HepG2 (cell line): ENCODE measurements around the gene MYADML2. TPM values are rescaled to one million over a fixed set of nuclear protein-coding genes. Genes with fewer than 3 reads are reported as not detected.

Experiments
- ADNP ChIP-seq: sonication (generic); formaldehyde crosslinking; IDR thresholded peaks from 2 replicates; pipeline ENCODE4 v1.4.0; 2020; ENCODE audit warnings: missing genetic modification reagents
- BATF2 ChIP-seq: sonication (generic); formaldehyde crosslinking; IDR thresholded peaks from 2 replicates; pipeline ENCODE4 v1.8.0; 2022; ENCODE audit warnings: mild to moderate bottlenecking, missing genetic modification reagents, moderate library complexity
- BORCS8-MEF2B ChIP-seq: sonication (generic); formaldehyde crosslinking; IDR thresholded peaks from 2 replicates; pipeline ENCODE4 v1.8.0; 2022; ENCODE audit warnings: mild to moderate bottlenecking, missing genetic modification reagents
- FOXO4 ChIP-seq: sonication (generic); formaldehyde crosslinking; conservative IDR thresholded peaks from 2 replicates; pipeline ENCODE4 v1.8.1; 2023; ENCODE audit warnings: missing genetic modification reagents
- IKZF5 ChIP-seq: IDR thresholded peaks from 2 replicates; pipeline ENCODE4 v1.6.1; 2018; ENCODE audit warnings: missing genetic modification reagents, mild to moderate bottlenecking, missing compliant biosample characterization
- KLF13 ChIP-seq: sonication (generic); formaldehyde crosslinking; IDR thresholded peaks from 2 replicates; pipeline ENCODE4 v1.4.0; 2020; ENCODE audit warnings: mild to moderate bottlenecking, missing genetic modification reagents
- PATZ1 ChIP-seq: sonication (generic); formaldehyde crosslinking; IDR thresholded peaks from 2 replicates; pipeline ENCODE4 v1.4.0; 2020; ENCODE audit warnings: missing genetic modification reagents
- RELA ChIP-seq: sonication (generic); formaldehyde crosslinking; IDR thresholded peaks from 2 replicates; pipeline ENCODE4 v1.4.0; 2020; ENCODE audit warnings: missing genetic modification reagents
- RORA ChIP-seq: sonication (generic); formaldehyde crosslinking; IDR thresholded peaks from 2 replicates; pipeline ENCODE4 v1.5.0; 2020; ENCODE audit warnings: mild to moderate bottlenecking, missing genetic modification reagents, moderate library complexity
- SP4 ChIP-seq: sonication (generic); formaldehyde crosslinking; IDR thresholded peaks from 2 replicates; pipeline ENCODE4 v1.8.1; 2023; ENCODE audit warnings: mild to moderate bottlenecking, missing genetic modification reagents
- SRF ChIP-seq: IDR thresholded peaks from 2 replicates; pipeline ENCODE4 v1.6.1; 2011; ENCODE audit warnings: mild to moderate bottlenecking, low read depth, low read length, moderate library complexity
- ZBTB33 ChIP-seq: sonication (generic); formaldehyde crosslinking; IDR thresholded peaks from 2 replicates; pipeline ENCODE4 v1.4.0; 2020; ENCODE audit warnings: missing genetic modification reagents
- ZNF33A ChIP-seq: sonication (generic); formaldehyde crosslinking; IDR thresholded peaks from 2 replicates; pipeline ENCODE4 v1.5.1; 2020; ENCODE audit warnings: missing genetic modification reagents, mild to moderate bottlenecking, moderate library complexity, borderline replicate concordance
- ZNF383 ChIP-seq: sonication (generic); formaldehyde crosslinking; IDR thresholded peaks from 2 replicates; pipeline ENCODE4 v1.4.0; 2020; ENCODE audit warnings: missing genetic modification reagents, mild to moderate bottlenecking, borderline replicate concordance
- ZNF510 ChIP-seq: sonication (generic); formaldehyde crosslinking; IDR thresholded peaks from 2 replicates; pipeline ENCODE4 v1.4.0; 2020; ENCODE audit warnings: low read depth, mild to moderate bottlenecking, missing genetic modification reagents
- ZNF562 ChIP-seq: sonication (generic); formaldehyde crosslinking; IDR thresholded peaks from 2 replicates; pipeline ENCODE4 v1.8.0; 2022; ENCODE audit warnings: missing genetic modification reagents, borderline replicate concordance
- ZNF605 ChIP-seq: sonication (generic); formaldehyde crosslinking; IDR thresholded peaks from 2 replicates; pipeline ENCODE4 v1.8.0; 2022; ENCODE audit warnings: mild to moderate bottlenecking, missing genetic modification reagents
- ZNF619 ChIP-seq: sonication (generic); formaldehyde crosslinking; IDR thresholded peaks from 2 replicates; pipeline ENCODE4 v1.4.0; 2020; ENCODE audit warnings: mild to moderate bottlenecking, missing genetic modification reagents
- polyA plus RNA-seq, 8 experiments: library from polyadenylated mRNA; depleted of rRNA in 3 of 8; stranded (reverse) in 7 of 8; unstranded in 1 of 8; fragments of >200 nt; fragmentation: Illumina TruSeq in 4 of 8; extraction: Trizol in 4 of 8; gene quantifications; 2 replicates each; pipeline versions ENCODE4 v1.2.1 to v1.2.3, GENCODE V29; 2011 to 2016; ENCODE audit warnings: low read depth in 4 of 8, missing spikeins in 1 of 8, mixed read lengths in 1 of 8; ENCODE audit not compliant: insufficient read depth in 1 of 8
- total RNA-seq, 5 experiments: library from RNA; depleted of rRNA; stranded (reverse); fragments of >200 nt; fragmentation: Illumina TruSeq; extraction: Trizol; gene quantifications; 2 replicates each; pipeline ENCODE4 v1.2.3, GENCODE V29; 2016; ENCODE audit warnings: low read depth in 1 of 5
- TF ChIP-seq, protein P1 (sequence below): sonication (generic); formaldehyde crosslinking; IDR thresholded peaks from 2 replicates; pipeline ENCODE4 v1.4.0; 2020; ENCODE audit warnings: missing genetic modification reagents
- TF ChIP-seq, protein P2 (sequence below): sonication (generic); formaldehyde crosslinking; IDR thresholded peaks from 2 replicates; pipeline ENCODE4 v1.4.0; 2020; ENCODE audit warnings: missing genetic modification reagents

MYADML2 gene
- total and polyA plus RNA-seq, 2 of the 13 experiments (the other 11 are each of a cell fraction or from before 2014, with no cell fraction given), result not detected

DNA sequence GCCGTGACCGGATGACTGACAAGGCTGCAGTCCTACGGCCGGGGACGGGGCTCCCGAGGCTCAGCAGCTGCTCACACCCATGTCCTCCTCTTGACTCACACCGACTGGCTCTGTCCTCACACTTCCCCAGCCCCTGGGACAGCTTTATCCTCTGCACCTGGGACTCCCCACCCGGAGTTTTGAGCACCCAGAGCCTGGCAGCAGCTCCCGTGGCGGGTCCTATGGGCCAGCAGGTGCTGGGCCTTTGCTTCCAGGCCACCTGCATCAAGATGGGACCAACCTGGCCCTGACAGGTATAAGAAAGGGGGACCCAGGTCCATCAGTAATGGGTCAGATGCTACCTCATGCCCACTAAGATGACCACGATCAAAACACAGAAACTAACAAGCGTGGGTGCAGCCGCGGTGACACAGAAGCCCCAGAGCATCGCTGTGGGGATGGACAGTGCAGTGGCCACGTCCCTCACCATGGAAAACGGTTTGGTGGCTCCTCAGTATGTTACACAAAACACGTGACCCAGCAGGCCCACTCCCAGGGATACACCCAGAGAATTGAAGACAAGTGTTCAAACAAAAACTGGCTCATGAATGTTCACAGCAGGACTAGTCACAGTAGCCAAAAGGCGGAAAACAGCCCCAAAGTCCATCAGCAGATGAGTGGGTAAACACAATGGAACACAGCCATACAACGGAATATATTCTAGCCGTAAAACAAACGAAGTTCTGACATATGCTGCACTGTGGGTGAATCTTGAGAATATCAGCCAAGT, 17.2 kb upstream of the MYADML2 start (continued):
- TF ChIP-seq, protein P1, sequence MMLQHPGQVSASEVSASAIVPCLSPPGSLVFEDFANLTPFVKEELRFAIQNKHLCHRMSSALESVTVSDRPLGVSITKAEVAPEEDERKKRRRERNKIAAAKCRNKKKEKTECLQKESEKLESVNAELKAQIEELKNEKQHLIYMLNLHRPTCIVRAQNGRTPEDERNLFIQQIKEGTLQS (CRISPR knock-in tag), result no peak
- TF ChIP-seq, protein P2, sequence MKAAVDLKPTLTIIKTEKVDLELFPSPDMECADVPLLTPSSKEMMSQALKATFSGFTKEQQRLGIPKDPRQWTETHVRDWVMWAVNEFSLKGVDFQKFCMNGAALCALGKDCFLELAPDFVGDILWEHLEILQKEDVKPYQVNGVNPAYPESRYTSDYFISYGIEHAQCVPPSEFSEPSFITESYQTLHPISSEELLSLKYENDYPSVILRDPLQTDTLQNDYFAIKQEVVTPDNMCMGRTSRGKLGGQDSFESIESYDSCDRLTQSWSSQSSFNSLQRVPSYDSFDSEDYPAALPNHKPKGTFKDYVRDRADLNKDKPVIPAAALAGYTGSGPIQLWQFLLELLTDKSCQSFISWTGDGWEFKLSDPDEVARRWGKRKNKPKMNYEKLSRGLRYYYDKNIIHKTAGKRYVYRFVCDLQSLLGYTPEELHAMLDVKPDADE (CRISPR knock-in tag), result no peak
- TF ChIP-seq ZNF33A (CRISPR knock-in tag), result no peak
- peak; percentile 75; the same call in 1 of the 2 replicates for TF ChIP-seq BORCS8-MEF2B (CRISPR knock-in tag)
- TF ChIP-seq ZNF619, result peak; percentile 35; the same call in 1 of the 2 replicates
- TF ChIP-seq ZNF383, result no peak
- no peak for TF ChIP-seq FOXO4
- peak; percentile 39; the same call in 1 of the 2 replicates for TF ChIP-seq ZNF605
- no peak for TF ChIP-seq RORA (CRISPR knock-in tag)
- TF ChIP-seq KLF13 (CRISPR knock-in tag), result no peak
- TF ChIP-seq IKZF5 (CRISPR knock-in tag), result peak; percentile 55
- no peak for TF ChIP-seq RELA (CRISPR knock-in tag)
- no peak for TF ChIP-seq ZNF510
- no peak for TF ChIP-seq ZBTB33 (CRISPR knock-in tag)
- TF ChIP-seq ADNP (CRISPR knock-in tag), result no peak
- TF ChIP-seq PATZ1 (CRISPR knock-in tag), result peak; percentile 44
- no peak for TF ChIP-seq BATF2 (CRISPR knock-in tag)
- TF ChIP-seq SRF, result no peak
- TF ChIP-seq ZNF562 (CRISPR knock-in tag), result no peak
- TF ChIP-seq SP4 (CRISPR knock-in tag), result no peak
